HPDE6-E6E7 (cell line): ENCODE data around the gene ITGAD.

ENCODE experiments used
- DNase-seq: peaks from one replicate; pipeline ENCODE4 v3.0.0; 2011; ENCODE audit warnings: missing footprints; ENCODE audit errors: extremely low spot score

The ITGAD gene

DNA sequence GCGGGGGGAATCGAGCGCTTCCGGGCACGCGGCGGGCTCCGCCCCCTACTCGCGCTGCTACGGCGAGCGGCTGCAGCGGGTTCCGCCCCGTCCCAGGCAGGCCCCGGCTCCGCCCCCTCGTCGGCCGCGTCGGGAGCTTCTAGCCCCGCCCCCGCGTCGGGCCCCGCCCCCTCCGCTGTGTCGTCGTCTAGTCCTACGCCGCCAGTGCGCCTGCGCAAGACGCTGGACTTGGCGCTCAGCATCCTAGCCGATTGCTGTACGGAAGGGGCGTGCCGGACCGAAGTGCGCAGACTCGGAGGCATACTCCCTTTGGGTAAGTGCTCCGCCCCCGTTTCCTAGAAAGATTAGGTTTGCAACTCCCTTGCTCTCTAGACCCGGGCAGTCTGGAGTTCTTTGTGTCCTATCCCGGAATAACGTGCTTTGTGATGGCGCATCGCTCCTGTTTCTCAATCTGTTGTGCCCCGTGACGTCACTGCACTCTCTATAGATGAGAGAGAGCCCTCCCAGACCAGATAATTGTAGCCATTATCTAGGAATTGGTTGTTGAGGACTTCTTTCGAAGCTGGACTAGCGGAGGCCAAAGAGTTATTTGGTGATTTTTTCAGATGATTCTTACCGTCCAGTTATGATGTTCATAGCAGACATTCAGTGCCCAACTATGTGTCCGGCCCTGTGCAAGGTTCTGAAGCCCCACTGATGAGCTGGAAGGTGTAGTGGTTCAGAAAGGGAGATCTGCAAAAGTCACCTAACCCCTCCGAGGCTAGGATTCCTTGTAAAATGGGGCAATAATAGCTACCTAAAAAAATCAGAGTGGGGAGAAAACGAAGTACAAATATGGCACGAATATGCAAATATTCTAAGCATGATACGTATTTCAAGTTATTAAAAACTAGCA is 66.8 kb downstream of the ITGAD start:
- DNase-seq = peak; percentile 91

DNA sequence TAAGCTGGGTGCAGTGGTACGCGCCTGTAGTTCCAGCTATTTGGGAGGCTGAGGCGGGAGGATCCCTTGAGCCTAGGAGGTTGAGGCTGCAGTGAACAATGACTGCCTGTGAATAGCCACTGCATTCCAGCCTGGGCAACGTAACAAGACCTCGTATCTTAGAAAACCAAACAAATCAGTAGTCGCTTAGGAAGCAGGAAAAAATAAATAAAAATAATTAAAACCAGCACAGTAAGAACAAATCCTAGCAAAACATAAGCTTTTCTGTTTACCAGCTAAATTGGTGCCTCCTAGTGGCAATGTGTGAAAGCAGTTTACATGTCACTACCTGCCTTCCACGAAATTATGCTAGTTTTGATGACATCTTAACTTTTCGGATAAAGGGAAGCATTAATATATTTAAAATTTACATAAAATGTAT is 67.5 kb downstream of the ITGAD start:
- DNase-seq = no peak

DNA sequence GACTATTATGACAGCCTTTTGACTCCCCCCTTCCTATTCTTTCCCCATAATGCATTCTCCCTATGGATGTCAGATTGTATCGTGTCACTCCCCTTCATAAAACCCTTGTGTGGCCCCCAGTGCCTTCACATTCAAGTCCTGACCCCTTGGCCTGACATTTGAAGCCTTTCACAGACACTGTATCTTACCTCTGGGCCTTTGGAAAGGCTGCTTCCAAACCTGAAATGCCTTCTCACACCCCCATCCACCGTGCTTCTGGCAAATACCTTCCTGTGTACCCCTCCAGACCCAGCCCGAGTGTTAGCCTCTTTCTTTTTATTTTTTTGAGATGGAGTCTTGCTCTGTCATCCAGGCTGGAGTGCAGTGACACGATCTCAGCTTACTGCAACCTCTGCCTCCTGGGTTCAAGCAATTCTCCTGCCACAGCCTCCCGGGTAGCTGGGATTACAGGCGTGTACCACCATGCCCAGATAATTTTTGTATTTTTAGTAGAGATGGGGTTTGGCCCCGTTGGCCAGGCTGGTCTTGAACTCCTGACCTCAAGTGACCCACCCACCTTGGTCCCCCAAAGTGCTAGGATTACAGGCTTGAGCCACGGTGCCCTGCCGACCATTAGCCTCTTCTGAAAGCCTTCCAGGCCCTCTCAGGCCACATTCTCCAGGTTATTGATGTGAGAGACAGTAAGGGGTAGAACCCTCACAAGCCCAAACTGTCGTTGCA is 68.2 kb downstream of the ITGAD start:
- no peak for DNase-seq

DNA sequence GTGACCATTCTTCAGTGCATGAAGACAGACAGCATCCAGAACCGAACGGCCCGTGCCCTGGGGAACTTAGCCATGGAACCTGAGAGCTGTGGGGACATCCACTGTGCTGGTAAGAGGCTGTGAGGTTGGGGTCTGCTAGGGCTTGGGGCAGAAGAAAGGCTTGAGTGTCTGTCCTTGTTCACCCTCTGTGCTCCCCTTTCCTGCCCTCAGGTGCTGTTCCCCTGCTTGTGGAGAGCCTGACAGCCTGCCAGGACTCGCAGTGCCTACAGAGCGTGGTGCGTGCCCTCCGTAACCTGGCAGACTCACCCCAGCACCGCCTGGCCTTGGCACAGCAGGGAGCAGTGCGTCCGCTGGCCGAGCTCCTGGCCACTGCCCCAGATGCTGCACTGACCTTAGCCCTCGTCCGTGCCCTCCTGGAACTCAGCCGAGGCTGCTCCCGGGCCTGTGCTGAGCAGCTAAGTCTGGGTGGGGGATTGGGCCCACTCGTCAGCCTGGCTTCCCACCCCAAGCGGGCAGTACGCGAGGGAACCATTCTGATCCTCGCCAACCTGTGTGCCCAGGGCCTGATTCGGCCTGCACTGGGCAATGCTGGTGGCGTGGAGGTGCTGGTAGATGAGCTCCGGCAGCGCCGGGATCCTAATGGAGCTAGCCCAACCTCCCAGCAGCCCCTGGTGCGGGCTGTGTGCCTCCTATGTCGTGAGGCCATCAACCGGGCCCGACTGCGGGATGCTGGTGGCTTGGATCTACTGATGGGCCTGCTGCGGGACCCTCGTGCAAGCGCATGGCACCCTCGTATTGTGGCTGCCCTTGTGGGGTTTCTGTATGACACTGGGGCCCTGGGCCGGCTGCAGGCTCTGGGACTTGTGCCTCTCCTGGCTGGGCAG is 69.0 kb downstream of the ITGAD start:
- DNase-seq = no peak

DNA sequence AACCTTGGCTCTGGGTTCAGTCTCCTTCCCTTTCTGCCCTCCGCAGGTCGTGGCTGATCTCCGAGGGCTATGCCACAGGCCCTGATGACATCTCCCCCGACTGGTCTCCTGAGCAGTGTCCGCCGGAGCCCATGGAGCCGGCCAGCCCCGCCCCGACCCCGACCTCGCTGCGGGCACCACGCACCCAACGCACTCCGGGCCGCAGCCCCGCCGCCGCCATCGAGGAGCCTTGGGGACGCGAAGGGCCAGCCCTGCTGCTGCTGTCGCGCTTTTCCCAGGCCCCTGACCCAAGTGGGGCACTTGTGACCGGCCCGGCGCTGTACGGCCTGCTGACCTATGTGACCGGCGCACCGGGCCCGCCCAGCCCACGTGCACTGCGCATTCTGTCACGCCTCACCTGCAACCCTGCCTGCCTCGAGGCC is 71.2 kb downstream of the ITGAD start:
- DNase-seq = no peak

DNA sequence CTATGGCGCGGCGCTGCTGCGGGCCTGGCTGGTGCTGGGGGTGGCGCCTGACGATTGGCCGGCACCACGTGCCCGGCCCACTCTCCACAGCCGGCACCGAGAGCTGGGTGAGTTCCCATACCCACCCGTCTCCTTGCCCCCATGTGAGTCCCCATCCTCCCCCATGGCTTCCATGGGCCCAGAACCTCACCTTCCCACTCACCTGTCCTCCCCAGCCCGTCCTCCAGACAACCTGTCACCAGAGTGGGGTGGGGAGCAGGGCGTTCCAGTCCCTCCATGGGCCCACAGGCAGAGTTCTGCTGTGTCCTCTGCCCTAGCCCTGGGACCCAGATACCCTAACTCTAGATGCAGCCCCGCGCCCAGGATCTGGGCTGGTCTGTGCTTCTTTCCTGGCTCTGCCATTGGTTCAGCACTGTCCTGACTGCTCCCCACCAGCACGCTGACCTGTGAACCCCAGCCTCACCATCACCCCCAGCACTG is 71.7 kb downstream of the ITGAD start:
- DNase-seq = no peak

DNA sequence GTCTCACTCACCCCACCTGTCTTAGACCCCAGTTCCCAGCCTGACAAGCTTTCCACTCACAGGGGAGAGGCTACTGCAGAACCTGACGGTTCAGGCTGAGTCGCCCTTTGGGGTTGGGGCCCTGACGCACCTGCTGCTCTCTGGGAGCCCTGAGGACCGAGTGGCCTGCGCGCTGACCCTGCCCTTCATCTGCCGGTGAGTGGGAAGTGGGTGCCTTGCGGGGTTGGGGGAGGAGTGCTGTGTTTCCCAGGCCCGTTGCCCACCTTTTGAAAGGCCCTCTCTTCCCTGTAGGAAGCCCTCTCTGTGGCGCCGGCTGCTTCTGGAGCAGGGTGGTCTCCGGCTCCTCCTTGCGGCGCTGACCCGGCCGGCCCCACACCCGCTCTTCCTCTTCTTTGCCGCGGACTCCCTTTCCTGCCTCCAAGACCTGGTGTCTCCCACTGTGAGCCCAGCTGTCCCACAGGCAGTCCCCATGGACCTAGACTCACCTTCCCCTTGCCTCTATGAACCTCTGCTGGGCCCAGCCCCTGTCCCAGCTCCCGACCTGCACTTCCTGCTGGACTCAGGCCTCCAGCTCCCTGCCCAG is 72.7 kb downstream of the ITGAD start:
- DNase-seq = no peak

DNA sequence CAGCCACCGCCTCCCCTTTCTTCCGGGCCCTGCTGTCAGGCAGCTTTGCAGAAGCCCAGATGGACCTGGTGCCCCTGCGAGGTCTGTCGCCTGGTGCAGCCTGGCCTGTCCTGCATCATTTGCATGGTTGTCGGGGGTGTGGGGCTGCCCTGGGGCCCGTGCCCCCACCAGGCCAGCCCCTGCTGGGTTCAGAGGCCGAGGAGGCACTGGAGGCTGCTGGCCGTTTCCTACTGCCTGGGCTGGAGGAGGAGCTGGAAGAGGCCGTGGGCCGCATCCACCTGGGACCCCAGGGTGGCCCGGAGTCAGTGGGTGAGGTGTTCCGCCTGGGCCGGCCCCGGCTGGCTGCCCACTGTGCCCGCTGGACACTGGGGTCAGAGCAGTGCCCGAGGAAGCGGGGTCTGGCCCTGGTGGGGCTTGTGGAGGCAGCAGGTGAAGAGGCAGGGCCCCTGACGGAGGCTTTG is 73.3 kb downstream of the ITGAD start:
- no peak for DNase-seq

DNA sequence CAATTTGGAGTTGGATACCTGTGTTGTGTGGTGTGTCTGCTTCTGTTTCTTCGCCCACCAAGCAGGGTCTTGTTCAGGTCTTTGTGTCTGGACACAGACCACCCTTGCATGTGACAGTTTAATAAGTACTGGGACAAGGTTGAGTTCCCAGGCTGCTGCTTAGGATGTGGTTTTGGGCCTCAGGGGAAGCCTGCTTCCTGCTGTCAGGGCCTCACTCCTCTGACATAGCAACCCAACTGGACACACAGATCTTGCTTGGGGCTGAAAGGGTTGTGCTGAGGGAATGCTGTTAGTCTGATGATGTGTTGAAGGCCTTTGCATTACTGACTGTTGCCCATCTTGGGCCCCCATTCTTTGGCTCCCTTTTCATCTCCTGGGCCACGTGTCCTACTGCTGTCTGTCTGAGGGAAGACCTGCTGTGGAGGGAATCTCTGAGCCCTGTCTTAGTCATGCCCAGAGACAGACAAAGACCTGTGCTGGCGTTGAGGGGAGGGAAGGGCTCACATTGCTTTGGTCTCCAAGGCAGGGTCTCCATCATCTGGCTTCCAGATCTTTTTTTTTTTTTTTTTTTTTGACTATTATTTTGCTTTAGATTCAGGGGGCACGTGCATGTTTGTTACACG is 74.1 kb downstream of the ITGAD start:
- no peak for DNase-seq

DNA sequence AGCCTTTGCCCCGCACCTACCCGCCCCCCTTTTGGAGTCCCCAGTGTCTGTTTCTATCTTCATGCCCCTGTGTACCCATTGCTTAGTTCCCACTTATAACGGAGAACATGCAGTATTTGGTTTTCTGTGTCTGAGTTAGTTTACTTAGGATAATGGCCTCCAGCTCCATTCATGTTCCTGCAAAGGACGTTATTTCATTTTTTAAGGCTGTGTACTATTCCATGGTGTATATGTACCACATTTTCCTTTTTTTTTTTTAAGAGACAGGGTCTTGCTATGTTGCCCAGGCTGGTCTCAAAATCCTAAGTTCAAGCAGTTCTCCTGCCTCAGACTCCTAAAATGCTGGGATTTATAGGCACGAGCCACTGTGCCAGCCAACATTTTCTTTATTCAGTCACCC is 74.7 kb downstream of the ITGAD start:
- no peak for DNase-seq

DNA sequence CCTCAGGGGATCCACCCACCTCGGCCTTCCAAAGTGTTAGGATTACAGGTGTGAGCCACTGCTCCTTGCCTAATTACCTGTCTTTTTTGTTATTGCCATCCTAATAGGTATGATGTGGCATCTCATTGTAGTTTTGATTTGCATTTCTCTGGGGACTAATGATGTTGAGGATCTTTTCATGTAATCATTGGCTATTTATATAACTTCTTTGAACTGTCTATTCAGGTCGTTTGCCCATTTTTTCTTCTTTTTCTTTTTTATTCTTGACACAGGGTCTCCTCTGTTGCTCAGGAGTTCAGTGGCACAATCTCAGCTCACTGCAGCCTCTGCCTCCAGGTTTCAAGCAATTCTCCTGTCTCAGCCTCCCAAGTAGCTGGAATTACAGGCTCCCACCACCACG is 77.5 kb downstream of the ITGAD start:
- no peak for DNase-seq

DNA sequence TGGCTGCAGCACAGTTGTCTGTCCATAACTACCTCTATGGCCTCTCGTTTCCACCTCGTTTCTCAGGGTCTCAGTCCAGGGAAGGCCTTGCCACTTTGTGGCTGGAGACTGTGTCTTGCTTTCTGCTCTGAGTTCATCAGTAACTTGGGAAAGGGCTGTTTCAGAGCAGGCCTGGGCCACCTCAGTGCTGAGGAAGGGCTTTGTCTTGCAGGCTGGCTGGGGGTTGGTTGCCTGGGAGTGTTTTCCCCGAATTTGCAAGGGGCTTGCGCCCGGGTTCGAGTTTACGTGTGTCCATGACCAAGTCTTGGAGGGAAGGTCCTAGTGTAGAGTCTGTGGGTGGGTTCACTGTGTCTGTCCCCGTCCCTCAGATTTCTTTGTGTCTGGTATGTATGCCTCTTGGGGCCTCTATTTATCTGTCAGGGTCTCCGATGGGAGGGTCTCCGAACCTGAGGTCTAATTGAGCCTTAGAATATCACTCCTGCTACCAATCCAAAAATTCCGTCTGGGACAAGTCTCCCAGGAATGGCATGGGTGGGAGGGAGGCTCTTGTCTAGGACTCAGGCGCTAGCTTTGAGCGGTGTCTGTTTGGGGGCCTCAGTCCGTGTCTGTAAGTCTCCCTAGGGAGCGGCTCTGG is 78.2 kb downstream of the ITGAD start:
- DNase-seq = no peak

DNA sequence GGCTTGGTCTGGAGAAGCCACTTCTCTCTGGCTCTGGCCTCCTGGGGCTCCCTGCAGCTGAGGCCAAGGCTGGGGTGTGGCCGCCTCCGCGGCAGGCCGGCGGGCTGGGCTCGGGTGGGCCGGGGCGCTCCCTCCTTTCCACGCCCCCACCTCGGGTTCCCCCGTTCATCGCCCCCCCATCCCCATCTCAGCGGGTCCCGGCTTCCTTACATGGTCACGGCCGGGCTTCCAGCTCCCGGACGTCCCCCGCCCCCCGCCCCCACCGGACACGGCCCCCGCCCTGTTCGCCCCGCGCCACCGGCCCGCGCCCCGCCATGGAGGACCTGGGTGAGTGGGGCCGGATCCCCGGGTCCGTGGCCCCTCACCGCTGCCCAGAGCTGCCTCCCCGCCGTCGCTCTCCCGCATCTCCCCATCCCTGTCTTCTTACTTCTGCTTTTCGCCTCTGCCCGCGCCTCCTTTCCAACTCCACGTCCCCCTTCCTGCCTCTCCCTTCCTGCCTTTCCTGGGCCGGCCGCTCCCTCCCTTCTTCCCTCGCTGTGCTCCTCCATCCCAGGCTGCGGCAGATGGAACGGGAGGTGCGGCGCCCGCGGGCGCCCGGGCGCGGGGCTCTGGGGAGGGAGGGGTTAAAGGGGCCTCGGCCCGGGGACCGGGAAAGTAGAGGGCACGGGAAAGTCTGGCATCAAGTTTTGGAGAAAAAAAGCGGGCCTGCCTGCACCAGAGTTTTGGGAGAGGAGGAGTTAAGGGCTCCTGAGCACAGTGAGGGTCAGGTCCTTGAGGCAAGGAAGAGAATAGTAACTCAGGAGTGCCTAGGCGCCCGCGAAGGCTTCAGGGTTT is 79.0 kb downstream of the ITGAD start, which contains the start of gene TGFB1I1:
Gene TGFB1I1 (plus strand): TSS at position 278 of the 834 bp plus-strand sequence. CDS start 37 bp downstream, at position 315.
- no peak for DNase-seq

DNA sequence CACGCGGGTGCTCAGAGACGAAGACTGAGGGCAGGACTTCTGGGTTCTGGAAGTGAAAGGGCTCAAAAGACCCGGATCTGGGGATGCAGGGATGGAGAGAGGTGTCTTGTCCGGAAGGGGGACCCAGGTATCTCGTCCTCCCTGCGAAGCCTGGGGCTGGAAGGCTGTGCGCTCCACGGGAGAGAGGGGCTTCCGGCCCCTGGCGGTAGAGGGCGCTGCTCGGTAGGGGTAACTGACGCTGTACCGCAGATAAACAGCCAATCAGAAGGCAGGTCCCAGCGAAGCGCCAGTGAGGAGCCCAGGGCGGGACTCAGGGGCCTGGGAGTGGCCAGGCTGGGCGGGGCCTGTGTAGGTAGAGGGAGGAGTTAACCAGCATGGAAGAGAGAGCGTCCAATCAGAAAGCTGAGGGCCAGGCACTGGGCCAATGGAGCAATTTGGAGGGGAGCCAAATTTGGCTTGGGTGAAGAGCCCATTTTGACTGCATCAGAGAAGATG is 79.6 kb downstream of the ITGAD start:
- peak; percentile 69 for DNase-seq

DNA sequence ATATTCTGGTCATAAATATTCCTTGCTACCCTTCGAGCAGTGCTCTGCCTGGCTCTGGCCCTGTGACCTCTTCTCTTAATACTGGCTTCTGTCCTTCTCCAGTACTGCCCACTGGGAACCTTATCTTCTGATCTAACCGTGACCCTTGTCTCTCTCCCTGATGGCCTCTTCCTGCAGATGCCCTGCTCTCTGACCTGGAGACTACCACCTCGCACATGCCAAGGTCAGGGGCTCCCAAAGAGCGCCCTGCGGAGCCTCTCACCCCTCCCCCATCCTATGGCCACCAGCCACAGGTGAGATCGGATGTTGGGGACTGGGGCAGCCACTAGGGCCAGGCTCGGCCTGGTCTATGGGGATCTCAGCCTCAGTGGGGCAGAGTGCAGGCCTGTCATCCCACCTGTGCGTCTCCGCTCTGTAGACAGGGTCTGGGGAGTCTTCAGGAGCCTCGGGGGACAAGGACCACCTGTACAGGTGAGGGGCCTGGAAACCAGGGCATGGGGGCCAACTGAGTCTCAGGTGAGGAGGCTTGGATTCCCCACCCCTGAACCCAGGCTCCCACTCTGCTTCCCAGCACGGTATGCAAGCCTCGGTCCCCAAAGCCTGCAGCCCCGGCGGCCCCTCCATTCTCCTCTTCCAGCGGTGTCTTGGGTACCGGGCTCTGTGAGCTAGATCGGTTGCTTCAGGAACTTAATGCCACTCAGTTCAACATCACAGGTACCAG is 80.3 kb downstream of the ITGAD start:
- DNase-seq = no peak

DNA sequence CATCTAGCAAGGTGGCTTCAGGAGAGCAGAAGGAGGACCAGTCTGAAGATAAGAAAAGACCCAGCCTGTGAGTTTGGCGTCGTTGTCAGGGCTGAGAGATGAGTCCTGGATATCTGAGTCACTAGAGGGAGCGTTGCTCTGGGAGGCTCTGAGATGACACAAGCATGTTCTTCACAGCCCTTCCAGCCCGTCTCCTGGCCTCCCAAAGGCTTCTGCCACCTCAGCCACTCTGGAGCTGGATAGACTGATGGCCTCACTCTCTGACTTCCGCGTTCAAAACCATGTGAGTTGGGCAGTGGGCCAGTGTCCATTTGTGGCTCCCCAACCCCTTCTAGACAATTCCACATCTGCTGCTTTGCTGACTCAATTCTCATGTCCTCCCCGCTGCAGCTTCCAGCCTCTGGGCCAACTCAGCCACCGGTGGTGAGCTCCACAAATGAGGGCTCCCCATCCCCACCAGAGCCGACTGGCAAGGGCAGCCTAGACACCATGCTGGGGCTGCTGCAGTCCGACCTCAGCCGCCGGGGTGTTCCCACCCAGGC is 81.1 kb downstream of the ITGAD start:
- DNase-seq = no peak

DNA sequence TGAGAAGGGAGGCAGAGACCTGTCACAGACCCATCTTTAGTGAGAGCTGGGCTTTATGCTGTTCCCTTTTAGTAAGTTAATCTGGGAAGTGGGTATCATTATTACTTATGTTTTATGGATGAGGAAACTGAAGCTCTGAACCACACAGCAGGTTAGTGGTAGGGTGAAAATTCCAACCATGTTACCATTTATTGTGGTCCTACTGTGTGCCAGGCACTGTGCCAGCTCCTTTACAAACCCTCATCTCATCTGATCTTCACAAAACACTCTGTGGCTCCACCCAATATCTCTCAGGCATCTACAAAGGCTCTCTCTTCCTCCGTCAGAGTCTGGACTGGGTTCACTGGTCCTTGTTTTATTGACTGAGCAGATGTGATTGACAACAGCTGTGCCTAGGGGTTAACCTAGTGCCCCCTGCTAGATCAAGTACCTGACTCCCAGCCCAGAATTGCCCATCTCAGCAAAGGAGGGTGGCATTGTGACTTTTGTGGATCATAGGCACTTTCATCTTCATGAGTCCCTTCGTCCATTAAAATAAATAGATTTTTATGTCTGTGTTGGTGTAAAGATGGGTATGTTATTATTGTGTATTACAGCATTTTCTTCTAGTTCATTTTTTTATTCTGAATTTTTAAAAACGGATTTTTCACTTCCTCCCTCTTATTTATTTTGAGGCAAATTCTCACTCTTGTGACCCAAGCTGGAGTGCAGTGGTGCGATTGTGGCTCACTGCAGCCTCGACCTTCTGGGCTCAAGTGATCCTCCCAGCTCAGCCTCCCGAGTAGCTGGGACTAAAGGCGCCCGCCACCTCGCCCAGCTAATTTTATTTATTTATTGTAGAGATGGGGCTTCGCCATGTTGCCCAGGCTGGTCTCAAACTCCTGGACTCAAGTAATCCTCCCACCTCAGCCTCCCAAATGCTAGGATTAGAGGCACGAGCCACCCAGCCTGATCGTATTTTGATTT is 81.9 kb downstream of the ITGAD start:
- no peak for DNase-seq
